Measurements from ENCODE around the gene NUB1. TPM values are rescaled to one million over a fixed set of nuclear protein-coding genes. Genes with fewer than 3 reads are reported as not detected.

The NUB1 gene
- total RNA-seq, 1 donor from 2014 or later = 61.7 TPM

DNA sequence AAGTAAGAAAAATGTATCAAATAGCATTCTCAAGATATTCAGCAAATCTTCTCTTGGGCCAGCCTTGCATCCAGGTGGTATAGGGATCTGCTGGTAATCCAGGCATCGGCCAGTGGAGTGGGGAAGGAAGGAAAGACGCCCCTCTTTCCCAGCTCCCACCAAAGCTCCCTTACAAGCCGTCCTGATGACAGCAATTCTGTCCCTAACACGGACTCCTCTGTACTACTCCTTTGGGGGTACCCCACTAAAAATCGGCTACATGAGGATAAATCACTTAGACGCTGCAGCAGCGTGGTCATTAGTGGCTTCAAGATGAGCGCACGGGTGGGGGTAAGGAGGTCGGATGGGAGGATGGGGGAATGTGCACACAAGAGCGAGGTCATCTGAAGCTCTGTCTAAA lies 24.7 kb upstream of the NUB1 start:
- Histone ChIP-seq H2AFZ (replicated peaks) (peak overlapping the region; percentile 5), H3K4me1 (no peaks in the 10 kb centered on the region), H3K36me3 (no peaks in the 10 kb centered on the region), H3K79me2 (ENCODE audit: low read depth) (no peaks in the 10 kb centered on the region), H3K9ac (no peak overlapping the region), H4K20me1 (ENCODE audit: low read depth) (no peaks in the 10 kb centered on the region), H3K4me2 (no peak overlapping the region), H3K9me3 (ENCODE audit: low read depth) (no peaks in the 10 kb centered on the region), H3K27me3 (no peaks in the 10 kb centered on the region), H3K4me3 (no peak overlapping the region), H3K27ac (no peak overlapping the region), H3F3A (ENCODE audit: low read depth) (peaks cover 9% of the 10 kb centered on the region)
- Mint-ChIP-seq H3K27ac (no peak overlapping the region), H3K4me3 (no peak overlapping the region), H3K9me3 (peaks cover 14% of the 10 kb centered on the region), H3K4me1 (no peaks in the 10 kb centered on the region), H3K27me3 (ENCODE audit: insufficient read depth, low read depth) (peaks cover 7% of the 10 kb centered on the region), H3K36me3 (no peaks in the 10 kb centered on the region)
- no peak for TF ChIP-seq EZH2 (IDR thresholded peaks at IDR 0.05)
- TF ChIP-seq, protein P1, sequence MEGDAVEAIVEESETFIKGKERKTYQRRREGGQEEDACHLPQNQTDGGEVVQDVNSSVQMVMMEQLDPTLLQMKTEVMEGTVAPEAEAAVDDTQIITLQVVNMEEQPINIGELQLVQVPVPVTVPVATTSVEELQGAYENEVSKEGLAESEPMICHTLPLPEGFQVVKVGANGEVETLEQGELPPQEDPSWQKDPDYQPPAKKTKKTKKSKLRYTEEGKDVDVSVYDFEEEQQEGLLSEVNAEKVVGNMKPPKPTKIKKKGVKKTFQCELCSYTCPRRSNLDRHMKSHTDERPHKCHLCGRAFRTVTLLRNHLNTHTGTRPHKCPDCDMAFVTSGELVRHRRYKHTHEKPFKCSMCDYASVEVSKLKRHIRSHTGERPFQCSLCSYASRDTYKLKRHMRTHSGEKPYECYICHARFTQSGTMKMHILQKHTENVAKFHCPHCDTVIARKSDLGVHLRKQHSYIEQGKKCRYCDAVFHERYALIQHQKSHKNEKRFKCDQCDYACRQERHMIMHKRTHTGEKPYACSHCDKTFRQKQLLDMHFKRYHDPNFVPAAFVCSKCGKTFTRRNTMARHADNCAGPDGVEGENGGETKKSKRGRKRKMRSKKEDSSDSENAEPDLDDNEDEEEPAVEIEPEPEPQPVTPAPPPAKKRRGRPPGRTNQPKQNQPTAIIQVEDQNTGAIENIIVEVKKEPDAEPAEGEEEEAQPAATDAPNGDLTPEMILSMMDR (IDR thresholded peaks at IDR 0.05) = no peak
- no peak for TF ChIP-seq EZH2phosphoT487 (IDR thresholded peaks at IDR 0.05)
- DNase-seq (ENCODE audit: low spot score) = no peak

DNA sequence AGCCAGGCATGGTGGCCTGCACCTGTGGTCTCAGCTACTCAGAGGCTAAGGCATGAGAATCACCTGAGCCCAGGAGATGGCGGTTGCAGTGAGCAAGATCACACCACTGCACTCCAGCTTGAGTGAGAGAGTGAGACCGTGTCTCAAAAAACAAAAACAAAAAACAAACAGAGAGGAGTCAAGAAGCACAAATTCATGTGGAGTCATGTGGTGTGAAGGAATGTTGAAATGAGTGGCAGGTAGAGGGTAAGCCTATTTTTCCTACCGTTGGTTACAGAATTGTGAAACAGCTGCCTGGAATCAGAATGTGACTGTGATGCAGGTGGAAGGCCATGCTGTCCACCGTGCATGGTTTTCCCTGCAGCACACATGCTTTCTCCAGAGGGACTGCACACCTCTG lies 23.7 kb upstream of the NUB1 start:
- Histone ChIP-seq H3K9me3 (ENCODE audit: low read depth) (no peaks in the 10 kb centered on the region), H3K36me3 (no peaks in the 10 kb centered on the region), H2AFZ (replicated peaks) (no peak overlapping the region), H3F3A (ENCODE audit: low read depth) (peaks cover 9% of the 10 kb centered on the region), H3K27ac (no peak overlapping the region), H4K20me1 (ENCODE audit: low read depth) (no peaks in the 10 kb centered on the region), H3K9ac (no peak overlapping the region), H3K79me2 (ENCODE audit: low read depth) (no peaks in the 10 kb centered on the region), H3K4me2 (no peak overlapping the region), H3K4me3 (no peak overlapping the region), H3K4me1 (no peaks in the 10 kb centered on the region), H3K27me3 (no peaks in the 10 kb centered on the region)
- Mint-ChIP-seq H3K4me1 (no peaks in the 10 kb centered on the region), H3K27ac (no peak overlapping the region), H3K9me3 (peaks cover 14% of the 10 kb centered on the region), H3K27me3 (ENCODE audit: insufficient read depth, low read depth) (peaks cover 11% of the 10 kb centered on the region), H3K4me3 (no peak overlapping the region), H3K36me3 (no peaks in the 10 kb centered on the region)
- TF ChIP-seq EZH2 (IDR thresholded peaks at IDR 0.05) = no peak
- no peak for DNase-seq (ENCODE audit: low spot score)

DNA sequence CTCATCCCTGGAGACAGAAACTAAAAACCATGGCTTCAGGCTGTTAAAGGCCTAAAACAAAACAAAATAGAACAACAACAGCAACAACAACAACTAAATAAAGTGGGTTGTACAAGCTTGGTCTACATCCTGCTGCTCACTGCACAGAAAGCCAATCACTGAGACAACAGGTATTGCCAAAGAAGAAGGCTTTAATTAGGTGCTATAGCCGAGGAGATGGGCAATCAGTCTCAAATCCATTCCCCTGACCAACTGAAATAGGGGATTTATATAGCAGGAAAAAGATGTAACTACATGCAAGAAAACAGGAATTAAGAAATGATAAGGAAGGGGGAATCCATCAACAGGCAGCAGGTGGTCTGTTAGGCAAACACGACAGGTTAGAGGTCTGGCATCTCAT lies 22.4 kb upstream of the NUB1 start:
- Histone ChIP-seq H3K4me1 (no peaks in the 10 kb centered on the region), H3F3A (ENCODE audit: low read depth) (peaks cover 9% of the 10 kb centered on the region), H4K20me1 (ENCODE audit: low read depth) (no peaks in the 10 kb centered on the region), H3K79me2 (ENCODE audit: low read depth) (no peaks in the 10 kb centered on the region), H3K4me2 (no peak overlapping the region), H3K9me3 (ENCODE audit: low read depth) (no peaks in the 10 kb centered on the region), H3K4me3 (no peak overlapping the region), H3K27me3 (no peaks in the 10 kb centered on the region), H2AFZ (replicated peaks) (no peak overlapping the region), H3K27ac (no peak overlapping the region), H3K36me3 (no peaks in the 10 kb centered on the region), H3K9ac (no peak overlapping the region)
- Mint-ChIP-seq H3K9me3 (peaks cover 14% of the 10 kb centered on the region), H3K27me3 (ENCODE audit: insufficient read depth, low read depth) (peaks cover 11% of the 10 kb centered on the region), H3K36me3 (no peaks in the 10 kb centered on the region), H3K4me3 (no peak overlapping the region), H3K27ac (no peak overlapping the region), H3K4me1 (no peaks in the 10 kb centered on the region)
- TF ChIP-seq EZH2phosphoT487 (IDR thresholded peaks at IDR 0.05) = no peak
- TF ChIP-seq EZH2 (IDR thresholded peaks at IDR 0.05) = no peak
- TF ChIP-seq, protein P1 (IDR thresholded peaks at IDR 0.05) = no peak
- no peak for DNase-seq (ENCODE audit: low spot score)

DNA sequence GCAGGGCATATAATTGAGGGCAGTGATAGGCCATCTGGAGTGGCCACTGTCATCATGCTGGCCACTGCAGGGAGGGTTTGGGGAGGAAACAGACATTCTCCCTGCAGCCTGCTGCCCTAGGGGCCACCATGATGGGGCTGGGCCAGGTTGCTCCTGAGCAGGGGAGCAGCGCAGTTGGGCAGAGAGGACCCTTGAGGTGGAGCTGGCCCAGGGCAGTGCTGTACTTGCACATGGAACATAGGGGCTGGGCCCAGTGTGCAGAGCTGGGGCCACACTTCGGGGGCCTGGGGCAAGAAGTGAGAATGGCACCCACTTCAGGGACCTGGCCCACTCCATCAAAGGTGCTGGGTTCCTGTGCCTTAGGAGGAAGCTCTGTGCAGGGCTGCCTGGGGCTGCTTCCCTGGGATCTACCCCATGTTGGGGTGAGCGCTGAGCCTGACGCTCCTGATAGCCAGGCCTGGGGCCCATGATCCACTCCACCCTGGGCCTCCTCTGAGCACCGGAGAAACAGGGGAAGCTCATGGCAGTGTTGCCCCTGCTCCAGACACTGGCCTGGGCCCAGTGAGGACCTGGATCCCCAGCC lies 21.3 kb upstream of the NUB1 start:
- Mint-ChIP-seq H3K27ac (no peak overlapping the region), H3K27me3 (ENCODE audit: insufficient read depth, low read depth) (peaks cover 11% of the 10 kb centered on the region), H3K4me3 (no peak overlapping the region), H3K36me3 (no peaks in the 10 kb centered on the region), H3K4me1 (no peaks in the 10 kb centered on the region), H3K9me3 (peaks cover 14% of the 10 kb centered on the region)
- no peak for TF ChIP-seq EZH2phosphoT487 (IDR thresholded peaks at IDR 0.05)
- no peak for TF ChIP-seq EZH2 (IDR thresholded peaks at IDR 0.05)
- TF ChIP-seq, protein P1 (IDR thresholded peaks at IDR 0.05) = no peak
- H4K20me1 ChIP-seq (ENCODE audit: low read depth) = no peaks in the 10 kb centered on the region
- no peak overlapping the region for H3K4me2 ChIP-seq
- H3K27ac ChIP-seq = no peak overlapping the region
- no peak for DNase-seq (ENCODE audit: low spot score)
- H3K9ac ChIP-seq = no peak overlapping the region
- no peak overlapping the region for H2AFZ ChIP-seq (replicated peaks)
- H3K4me3 ChIP-seq = no peak overlapping the region
- no peaks in the 10 kb centered on the region for H3K4me1 ChIP-seq
- H3K9me3 ChIP-seq (ENCODE audit: low read depth) = no peaks in the 10 kb centered on the region
- H3K36me3 ChIP-seq = no peaks in the 10 kb centered on the region
- peaks cover 8% of the 10 kb centered on the region for H3F3A ChIP-seq (ENCODE audit: low read depth)
- no peaks in the 10 kb centered on the region for H3K79me2 ChIP-seq (ENCODE audit: low read depth)
- H3K27me3 ChIP-seq = no peaks in the 10 kb centered on the region
